GM21825 (cell line): ENCODE data around the gene MECP2.

ENCODE experiments used
- ATAC-seq: cut with Tn5 transposase; IDR thresholded peaks from one replicate; pipeline ENCODE4 v1.9.1; 2021; ENCODE audit warnings: mild to moderate bottlenecking, moderate library complexity; ENCODE audit not compliant: unreplicated experiment

The MECP2 gene

DNA sequence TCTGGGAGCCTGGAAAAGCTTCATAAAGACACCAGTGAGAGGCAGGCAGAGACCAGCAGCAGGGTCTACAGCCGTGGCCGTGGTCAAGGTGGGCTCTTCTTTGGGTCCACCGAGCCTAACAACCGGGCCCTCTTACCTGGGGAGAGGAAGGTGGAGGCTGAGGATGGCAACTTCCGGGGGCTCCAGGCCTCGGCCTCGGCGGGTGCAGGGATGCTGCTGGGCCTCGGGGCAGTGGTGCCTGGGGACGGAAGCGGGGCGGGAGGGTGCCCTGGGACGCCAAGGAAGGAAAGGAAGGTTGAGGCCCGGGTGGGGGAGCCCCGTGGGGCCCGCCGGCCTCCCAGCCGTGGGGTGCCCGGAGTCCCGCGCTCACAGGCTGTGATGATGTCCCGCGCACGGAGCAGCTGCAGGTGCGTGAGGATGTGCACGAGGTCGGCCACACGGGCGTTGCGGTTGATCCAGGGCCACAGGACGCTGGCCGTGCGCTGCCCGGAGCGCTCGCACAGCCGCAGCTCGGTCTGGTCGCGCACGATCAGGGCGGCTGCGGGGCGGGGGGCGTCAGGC lies 78.4 kb downstream of the MECP2 start:
- no peak for ATAC-seq

DNA sequence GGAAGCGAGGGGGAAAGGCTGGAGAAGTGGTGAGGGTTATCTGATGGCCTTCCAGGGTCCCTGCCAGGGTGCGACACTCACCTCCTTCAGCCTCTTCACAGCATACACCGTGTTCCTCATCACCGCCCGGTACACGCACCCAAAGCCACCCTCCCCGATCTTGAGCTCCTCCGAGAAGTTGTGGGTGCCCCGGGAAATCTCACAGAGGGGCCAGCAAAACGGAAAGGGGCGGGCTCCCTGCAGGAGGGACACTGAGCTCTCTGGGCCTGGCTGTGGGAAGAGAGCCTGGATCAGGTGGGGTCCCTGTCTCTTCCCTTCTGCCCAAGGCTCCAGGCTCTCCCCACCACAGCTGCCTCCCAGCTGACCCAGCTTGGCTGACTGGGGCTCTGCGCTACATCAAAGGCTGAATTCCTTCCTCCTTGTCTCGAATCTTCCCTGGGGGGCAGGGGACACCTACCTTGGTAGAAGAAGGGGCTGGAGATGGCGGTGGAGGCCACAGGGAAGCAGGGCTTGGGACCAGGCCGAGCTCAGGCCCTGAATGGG lies 78.9 kb downstream of the MECP2 start:
- ATAC-seq = no peak

DNA sequence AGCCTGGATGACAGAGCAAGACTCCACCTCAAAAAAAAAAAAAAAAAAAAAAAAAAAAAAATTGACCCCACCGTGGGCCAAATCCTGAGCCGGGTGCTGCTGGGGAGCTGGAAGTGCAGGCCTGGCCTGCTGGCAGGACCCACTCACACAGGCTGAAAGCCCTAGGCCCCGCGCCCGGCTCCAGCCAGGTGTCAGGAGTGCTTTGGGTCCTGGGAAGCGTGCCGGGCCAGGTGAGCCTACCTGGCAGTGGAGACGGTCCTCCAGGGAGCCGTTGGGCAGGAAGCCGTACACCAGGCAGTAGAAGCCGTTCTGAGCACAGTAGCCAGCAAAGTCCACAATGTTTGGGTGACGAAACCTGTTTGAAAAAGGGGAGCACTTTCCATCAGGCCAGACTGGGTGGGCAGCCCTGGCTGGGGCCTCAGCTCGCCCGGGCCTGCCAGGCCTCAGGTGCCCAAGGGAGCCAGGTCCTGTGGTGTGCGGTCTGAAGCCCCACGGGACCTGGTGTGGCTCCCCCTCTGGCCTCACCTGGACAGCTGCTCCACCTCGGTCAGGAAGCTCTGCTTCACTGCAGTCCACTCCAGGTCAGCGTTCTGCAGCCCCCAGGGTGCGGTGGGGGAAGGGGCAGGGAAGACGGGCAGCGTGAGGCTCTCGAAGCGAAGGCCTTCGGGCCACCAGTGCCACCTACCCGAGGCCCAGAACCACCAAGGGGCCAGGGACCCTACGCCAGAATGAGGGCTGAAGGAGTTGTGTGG lies 79.6 kb downstream of the MECP2 start:
- no peak for ATAC-seq

DNA sequence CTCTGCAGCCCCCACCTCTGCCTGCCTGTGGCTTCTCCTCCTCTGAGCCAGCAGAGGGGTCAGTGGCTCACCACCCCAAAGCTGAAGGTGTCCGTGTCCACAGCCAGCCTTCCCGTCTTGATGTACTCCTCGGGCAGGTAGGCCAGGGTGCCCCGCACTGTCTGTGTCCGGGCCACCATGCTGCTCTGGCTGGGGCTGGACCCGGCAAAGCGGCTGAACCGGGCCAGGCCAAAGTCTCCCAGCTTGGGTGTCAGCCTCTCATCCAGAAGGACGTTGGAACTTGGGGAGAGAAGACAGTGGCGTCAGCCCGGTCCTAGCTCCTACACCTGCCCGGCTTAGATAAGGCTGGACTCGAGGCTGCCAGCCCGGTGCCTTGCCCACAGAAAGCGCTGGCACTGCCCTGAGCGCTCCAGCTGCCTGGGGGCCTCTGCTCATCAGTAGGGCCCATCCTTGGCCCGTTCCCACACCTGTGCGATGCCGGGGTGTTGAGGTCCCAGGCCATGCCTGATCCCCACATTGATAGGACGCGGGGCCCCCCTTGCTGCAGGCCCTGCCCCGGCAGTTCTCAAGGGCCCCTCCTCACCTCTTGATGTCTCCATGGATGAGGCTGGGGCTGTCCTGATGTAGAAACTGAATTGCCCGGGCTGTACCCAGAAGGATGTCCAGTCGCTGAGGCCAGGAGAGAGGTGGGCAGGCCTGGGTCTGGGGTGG lies 81.0 kb downstream of the MECP2 start:
- ATAC-seq = no peak

DNA sequence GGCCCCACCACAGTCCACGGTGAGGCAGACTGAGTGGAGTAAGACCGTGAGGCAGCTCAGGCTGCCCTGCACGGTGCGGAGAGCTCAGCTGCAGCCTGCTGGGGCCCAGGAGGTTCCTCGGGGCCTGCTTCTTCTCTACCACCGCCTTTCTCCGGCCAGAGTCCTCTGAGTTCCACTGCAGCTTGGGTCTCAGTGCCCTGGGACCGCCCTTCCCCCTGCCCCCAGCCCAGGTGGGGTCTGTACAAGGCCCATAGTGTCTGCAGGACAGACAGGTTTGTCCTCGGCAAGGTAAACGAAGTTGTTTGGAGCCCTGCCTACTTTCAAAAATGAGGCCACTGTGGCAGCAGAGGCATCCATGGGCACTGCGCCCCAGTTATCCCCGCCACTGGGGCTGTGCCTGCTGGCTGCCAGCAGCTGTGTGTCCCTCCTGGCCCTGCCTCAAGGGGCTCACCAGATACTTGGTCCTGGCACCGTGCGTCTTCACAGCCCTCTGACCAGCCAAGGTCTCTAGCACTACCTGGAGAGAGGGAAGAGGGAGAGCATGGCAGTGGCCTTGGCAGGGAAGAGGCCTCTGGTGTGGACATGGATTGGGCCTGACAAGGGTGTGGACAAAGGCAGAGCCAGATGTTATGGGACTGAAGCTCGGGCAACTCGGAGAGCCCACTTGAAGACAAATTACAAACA lies 81.8 kb downstream of the MECP2 start:
- no peak for ATAC-seq

DNA sequence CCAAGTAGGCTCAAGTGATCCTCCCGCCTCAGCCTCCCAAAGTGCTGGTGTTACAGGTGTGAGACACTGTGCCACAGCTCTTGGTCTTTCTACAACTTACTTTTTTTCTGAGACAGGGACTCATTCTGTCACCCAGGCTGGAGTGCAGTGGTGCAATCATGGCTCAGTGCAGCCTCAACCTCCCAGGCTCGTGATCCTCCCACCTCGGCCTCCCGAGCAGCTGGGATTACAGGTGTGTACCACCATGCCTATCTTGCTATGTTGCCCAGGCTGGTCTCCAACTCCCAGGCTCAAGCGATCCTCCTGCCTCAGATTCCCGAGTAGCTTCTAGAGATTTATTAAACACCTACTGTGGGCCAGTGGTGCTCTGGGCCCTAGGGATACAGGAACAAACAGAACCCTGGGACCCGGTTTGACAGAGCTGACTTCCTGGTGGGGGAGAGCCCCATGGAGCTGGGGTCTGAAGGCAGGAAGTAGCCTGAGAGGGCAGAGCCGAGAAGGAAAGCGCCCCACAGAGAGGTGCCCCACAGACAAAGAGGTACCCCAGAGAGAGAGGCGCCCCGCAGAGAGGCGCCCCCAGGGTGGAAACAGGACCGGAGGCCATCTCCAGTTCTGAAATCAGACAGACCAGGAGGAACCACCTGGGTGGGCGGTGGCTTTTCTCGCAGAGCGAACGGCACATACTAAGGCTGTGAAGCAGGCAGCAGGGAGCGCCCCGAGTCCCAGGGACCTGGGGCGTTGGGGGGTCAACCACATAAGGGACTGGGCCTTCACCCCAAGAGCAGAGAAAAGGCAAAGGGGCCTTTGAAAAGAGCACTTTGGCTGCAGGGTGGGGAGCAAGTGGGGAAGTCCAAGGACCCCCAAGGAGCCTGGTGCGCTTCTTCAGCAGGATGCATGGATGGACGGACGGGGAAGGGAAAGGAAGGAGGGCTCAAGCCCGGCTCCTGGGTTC lies 82.8 kb downstream of the MECP2 start:
- ATAC-seq = no peak

DNA sequence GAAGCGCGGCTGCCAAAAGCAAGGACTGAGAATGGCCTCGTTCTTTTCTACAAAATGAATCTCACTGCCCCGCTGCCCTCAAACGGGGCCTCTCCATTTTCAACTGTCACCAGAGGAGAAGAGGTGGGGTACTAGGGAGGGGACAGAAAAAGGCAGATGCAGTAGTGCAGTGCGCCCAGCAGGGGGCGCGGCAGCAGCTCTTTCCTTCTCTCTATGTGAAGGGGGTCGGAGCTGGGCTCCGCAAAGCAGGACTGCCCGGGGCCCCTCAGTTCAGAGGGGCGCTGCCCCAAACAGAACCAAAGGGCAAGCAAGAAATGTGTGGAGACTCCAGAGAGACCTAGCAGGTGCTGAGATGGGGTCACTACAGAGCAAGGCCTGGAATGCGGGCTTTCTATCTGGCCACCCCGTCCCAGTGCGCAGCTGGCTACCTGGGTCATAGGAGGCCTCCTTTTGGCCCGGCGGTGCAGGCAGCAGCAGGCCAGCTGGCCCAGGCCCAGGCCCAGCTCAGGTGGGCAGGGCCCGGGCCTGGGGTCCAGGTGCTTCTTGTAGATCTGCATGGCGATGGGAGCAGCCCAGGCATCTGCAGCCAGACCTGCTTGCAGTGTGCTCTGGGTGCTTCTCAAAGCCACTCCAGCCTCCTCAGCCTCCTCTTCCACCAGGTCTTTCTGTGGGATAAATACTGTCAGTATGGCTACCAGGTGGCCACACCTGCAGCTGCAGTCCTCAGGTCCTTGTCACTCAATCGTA lies 83.7 kb downstream of the MECP2 start:
- ATAC-seq = no peak

DNA sequence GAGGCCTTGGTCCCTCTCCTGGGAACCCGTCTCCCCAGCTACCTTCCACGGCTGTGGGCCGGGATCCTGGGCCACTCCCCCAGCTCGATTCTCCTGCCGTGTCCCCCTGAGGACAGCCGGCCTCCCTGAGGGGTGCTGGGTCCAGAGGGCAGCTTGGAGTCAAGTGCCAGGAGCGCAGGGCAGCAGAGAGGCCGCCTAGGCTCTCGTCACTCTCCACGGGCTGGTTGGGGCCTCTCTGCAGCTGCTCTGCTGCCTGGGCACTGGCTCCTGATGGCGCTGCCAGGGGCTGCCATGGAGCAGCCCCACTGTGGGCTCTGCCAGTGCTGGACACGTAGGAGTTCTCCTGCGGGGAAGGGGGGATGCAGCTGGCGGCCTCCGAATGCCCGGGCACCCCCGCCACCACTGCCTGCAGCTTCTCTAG lies 84.5 kb downstream of the MECP2 start:
- no peak for ATAC-seq

DNA sequence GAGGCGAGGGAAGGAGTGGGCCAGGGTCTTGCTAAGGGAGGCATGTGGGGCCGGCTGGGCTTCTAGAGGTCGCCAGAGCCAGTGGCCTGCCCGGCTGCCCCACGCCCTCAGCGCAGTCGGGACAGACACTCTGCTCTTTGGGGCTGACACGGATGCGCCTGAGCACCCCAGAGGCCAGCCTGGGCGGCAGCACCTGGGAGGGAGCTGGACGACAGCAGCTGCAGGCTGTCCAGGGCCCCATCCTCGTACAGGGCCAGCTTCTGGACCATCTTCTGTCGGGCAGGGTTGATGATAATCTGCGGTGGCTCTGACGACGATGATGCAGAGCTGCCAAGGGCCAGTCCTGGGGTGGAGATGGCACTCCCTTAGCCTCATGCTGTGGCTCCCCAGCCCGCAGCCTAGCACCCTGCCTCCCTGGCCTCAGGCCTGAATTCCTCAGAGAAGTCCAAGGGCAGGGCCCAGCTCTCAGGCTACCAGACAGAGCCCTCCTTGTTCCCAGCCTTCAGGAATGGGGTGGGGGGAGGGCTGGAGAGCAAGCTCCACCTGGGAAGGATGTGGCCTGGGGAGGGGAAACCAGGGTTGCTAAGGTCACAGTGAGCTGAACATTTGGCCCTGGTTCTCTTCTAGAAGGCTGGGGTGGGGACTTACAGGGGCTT lies 85.1 kb downstream of the MECP2 start:
- ATAC-seq = no peak

DNA sequence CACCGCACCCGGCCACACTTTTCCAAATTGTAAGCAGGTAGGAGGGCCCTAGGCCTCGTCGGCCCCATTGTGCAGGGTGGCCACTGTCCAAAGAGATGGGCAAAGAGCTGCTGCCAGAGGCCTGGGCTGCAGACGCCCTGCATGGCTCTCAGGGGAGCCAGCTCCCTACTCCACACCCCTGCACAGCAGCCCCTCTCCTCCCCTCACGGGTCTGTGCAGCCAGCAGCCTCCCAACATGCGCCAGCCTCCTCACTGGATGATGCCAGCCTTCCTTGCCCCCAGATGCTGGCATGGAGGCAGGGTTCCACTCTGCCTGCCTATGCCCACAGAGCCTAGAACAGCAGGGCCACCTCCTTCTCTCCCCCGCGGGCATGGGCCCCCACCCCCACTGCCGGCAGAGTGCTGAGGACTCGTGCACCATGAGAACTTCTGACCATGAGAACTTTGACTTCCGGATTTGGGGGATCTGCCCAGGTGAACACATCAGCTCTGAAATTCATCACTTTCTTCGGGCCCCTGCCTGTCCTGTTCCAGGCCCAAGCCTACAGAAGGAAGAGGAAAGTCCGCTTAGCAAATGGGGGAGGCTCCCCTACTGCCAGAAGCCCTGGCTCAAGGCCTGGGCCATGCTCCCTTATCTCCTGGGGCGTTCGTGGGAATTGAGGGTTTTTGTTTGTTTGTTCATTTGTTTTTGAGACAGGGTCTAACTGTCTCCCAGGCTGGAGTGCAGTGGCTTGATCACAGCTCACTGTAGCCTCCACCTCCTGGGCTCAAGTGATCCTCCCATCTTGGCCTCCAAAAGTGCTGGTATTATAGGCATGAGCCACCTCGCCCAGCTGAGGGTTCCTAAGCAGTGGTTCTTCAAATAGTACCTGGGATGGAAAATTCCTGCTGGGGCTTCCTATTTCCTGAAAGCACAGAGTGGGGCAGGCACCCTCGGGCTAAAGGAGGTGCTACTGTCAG lies 85.9 kb downstream of the MECP2 start:
- ATAC-seq = no peak

DNA sequence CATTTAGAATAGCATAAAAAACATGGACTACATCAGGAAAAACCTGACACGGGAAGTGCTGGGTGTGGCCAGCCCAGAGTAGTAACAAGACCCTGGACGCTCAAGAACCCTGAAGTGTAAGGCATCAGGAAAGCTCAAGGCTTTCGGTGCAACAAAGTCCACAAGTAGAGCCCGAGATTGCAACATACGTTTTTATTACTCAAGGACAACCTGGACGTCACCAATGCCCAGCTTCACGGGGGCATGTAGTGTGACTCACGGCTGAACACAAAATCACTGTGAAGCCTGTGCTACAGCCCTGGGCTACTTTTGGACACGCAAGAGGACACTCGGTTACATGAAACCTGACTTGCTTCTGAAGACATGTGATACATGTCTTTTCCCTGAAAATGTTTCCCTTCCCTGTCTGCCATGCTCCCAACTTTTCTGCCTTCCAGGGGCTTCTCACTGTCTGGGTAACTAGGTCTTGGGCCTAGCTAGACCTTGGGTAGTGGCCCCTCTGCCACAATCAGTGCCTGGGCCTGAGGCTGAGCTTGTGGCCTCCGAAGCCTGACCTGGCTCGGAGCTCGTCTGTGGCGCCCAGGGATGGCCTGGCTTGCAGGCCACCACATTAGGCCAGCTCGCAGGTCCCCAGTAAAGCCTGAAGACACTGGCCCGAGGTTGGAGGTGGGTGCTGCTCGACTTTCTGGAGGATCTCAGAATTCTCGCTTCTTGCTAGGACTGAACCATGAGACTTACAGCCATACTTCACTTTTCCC lies 87.0 kb downstream of the MECP2 start:
- ATAC-seq = no peak

DNA sequence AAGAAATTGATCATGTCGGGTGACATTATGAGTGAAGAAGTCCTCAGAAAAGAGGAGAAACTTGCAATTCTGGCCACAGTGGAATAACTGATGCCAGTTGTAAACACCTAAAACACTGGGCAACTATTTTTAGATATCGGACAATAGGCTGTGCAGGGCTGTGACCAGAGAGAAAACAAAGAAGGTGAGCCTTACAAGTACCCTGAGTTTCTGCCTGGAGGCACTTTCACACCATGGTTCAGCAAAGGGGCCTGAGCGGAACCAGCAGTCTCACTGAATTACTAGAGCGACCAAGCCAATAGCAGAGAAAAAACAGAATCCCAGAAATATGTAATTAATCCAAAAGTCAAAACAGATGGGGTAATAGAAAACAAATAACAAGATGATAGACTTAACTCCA lies 89.0 kb downstream of the MECP2 start:
- ATAC-seq = no peak

DNA sequence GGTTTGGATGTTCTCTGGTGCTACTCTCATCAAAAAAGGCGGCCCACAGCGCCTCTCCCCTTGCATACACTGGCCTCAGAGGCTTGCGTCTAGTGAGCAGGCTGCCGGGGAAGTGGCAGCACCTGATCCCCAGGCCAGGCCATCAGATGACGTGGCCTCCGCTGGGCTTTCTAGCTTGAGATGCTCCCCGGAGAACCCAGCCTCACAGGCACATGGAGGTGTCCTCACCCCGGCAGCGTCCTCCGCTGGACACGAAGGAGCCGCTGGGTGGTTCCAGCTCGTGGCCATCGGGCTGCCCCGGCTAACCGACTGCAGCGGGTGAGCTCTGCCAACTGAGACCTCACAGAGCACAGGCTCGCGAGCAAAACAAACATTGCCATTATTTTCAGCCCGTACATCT lies 90.6 kb downstream of the MECP2 start:
- no peak for ATAC-seq

DNA sequence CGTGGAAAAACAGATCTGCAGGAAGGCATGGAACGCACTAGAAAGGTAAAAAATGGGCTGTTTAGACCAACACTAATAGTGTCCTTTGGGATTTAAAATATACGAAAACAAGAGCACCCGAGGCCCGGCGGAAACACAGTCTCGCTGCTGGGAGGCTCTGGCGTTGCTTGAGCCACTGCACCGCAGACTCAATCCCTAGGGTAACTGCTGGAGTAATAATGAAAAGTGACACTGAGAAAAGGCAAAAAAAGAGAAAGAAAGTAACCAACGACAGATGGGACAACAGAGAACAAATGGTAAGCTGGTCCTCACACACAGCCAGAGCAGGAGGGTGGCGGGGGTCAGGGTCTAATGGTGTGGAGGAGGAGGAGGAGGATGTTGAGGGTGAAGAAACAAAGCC lies 93.2 kb downstream of the MECP2 start:
- ATAC-seq = no peak

DNA sequence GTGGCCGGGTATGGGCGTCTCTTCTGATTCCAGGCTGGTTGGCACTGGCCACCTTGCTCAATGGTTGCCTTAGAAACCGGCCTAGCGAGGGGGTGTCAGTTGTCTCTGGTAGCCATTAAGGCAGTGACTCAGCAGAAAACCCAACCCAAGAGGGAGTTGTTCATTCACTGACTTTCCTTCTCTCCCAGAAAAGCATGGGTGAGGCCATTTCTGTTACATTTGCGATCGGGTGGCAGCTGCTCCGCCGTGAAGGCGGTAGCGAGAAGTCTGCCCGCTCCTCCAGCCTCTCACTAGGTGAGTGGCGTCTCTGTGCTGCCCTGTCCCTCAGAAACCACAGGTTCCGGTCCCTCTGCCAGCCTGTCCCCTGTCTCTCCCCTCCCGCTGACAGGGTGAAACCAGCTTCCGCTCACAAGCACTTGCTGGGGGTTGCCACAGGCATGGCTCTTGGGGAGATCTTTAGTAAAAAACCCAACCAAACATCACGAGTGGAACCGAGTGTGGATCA lies 95.2 kb downstream of the MECP2 start:
- no peak for ATAC-seq

DNA sequence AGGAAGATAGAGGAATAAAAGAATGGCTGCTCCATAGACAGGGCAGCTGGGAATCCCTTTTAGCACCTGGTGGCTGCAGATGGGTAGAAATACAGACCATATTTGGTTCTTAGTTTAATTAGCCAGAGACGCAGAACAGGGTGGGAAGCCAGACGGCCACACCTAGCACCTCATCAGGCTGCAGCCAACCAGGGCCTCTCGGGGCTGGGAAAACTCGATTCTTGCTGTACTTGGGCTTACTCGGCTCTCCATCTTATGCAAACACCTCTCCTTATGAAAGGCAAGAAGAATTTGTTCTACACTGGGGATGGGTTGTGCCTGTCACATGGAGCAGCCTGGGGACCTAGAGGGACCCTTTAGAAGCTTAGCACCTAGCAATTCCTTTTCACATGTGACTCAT lies 97.5 kb downstream of the MECP2 start:
- ATAC-seq = no peak
